B cell (primary cell): ENCODE results near the gene ELMO1. TPM values are rescaled to one million over a fixed set of nuclear protein-coding genes. Genes with fewer than 3 reads are reported as not detected.

ENCODE experiments used
- ATAC-seq: fragments of 200-7000 bp; cut with Tn5 transposase; one replicate; pipeline ENCODE4 v1.10.0; 2021; ENCODE audit warnings: low read depth, mild to moderate bottlenecking, moderate number of reproducible peaks, moderate library complexity
- CTCF ChIA-PET: fragments of 350-600 bp; sonication (Branson Sonifier 250); formaldehyde crosslinking; loops from one replicate; lab custom pipeline; 2021; ENCODE audit warnings: antibody characterized with exemption, inconsistent platforms; lab: Charles Lee
- POLR2A ChIA-PET: fragments of 350-600 bp; sonication (Branson Sonifier 250); formaldehyde crosslinking; loops from one replicate; lab custom pipeline; 2021; ENCODE audit warnings: antibody characterized with exemption; lab: Charles Lee
- DNase-seq: peaks from one replicate; pipeline ENCODE4 v3.0.0; 2013
- H2AFZ ChIP-seq: 2 replicates; pipeline ENCODE4 v1.6.1; 2012; ENCODE audit warnings: mild to moderate bottlenecking, low read depth, low read length; ENCODE audit not compliant: insufficient read depth, poor library complexity, severe bottlenecking
- H3K27ac ChIP-seq, 2 donors: 1 replicate in 1 of 2; 2 replicates in 1 of 2; pipeline ENCODE4 v1.5.1; 2012 to 2013; ENCODE audit warnings: low read length in 2 of 2, mild to moderate bottlenecking in 2 of 2, moderate library complexity in 1 of 2
- H3K27me3 ChIP-seq, 4 experiments: fragments of 200-600 bp in 1 of 4; sonication (generic) in 1 of 4; replicated peaks in 1 of 4; 1 replicate in 2 of 4; 2 replicates in 2 of 4; pipeline versions ENCODE4 v1.6.1 to v1.7.0; 2013 to 2016; ENCODE audit warnings: low read length in 3 of 4, mild to moderate bottlenecking in 2 of 4, mixed read lengths in 1 of 4, moderate library complexity in 1 of 4; ENCODE audit not compliant: insufficient read depth in 4 of 4, control insufficient read depth in 3 of 4; ENCODE audit errors: control extremely low read depth in 1 of 4
- H3K36me3 ChIP-seq, 2 experiments: replicated peaks in 1 of 2; 1 replicate in 1 of 2; 2 replicates in 1 of 2; pipeline versions ENCODE4 v1.6.1 to v1.7.1; 2013; ENCODE audit warnings: low read length in 1 of 2; ENCODE audit not compliant: insufficient read depth in 2 of 2, control insufficient read depth in 1 of 2; ENCODE audit errors: control extremely low read depth in 1 of 2, extremely low read depth in 1 of 2
- H3K4me1 ChIP-seq, 2 donors: fragments of 200-600 bp in 1 of 2; sonication (generic) in 1 of 2; 1 replicate in 1 of 2; 2 replicates in 1 of 2; pipeline versions ENCODE4 v1.5.1 to v1.6.1; 2013 to 2017; ENCODE audit warnings: low read length in 2 of 2; ENCODE audit not compliant: control insufficient read depth in 2 of 2, insufficient read depth in 2 of 2
- H3K4me2 ChIP-seq: replicated peaks from 2 replicates; pipeline ENCODE3; 2012; ENCODE audit warnings: mild to moderate bottlenecking, low read depth, low read length; ENCODE audit not compliant: poor library complexity, severe bottlenecking
- H3K4me3 ChIP-seq, 5 experiments: fragments of 200-600 bp in 1 of 5; sonication (generic) in 1 of 5; 1 replicate in 3 of 5; 2 replicates in 2 of 5; pipeline versions ENCODE4 v1.5.1 to v1.7.0; 2011 to 2016; ENCODE audit warnings: low read length in 4 of 5, mild to moderate bottlenecking in 4 of 5, low read depth in 2 of 5, control low read depth in 1 of 5, moderate library complexity in 1 of 5; ENCODE audit not compliant: insufficient read depth in 1 of 5; ENCODE audit errors: control extremely low read depth in 1 of 5, extremely low read depth in 1 of 5
- H3K79me2 ChIP-seq: fragments of 200-600 bp; sonication (generic); one replicate; pipeline ENCODE4 v1.6.0; 2016; ENCODE audit warnings: low read length; ENCODE audit not compliant: control insufficient read depth, insufficient read depth
- H3K9ac ChIP-seq: fragments of 200-600 bp; sonication (generic); 2 replicates; pipeline ENCODE4 v1.6.1; 2017; ENCODE audit warnings: mild to moderate bottlenecking, low read length, moderate library complexity
- H3K9me3 ChIP-seq, 3 donors: one replicate each; pipeline versions ENCODE4 v1.6.1 to v1.7.1; 2013; ENCODE audit warnings: low read length in 2 of 3; ENCODE audit not compliant: control insufficient read depth in 2 of 3, insufficient read depth in 1 of 3; ENCODE audit errors: control extremely low read depth in 1 of 3
- H4K20me1 ChIP-seq: 2 replicates; pipeline ENCODE4 v1.6.0; 2012; ENCODE audit warnings: mild to moderate bottlenecking, low read length; ENCODE audit not compliant: insufficient read depth, control insufficient read depth, poor library complexity, severe bottlenecking
- H3K27ac Mint-ChIP-seq: one replicate; pipeline ENCODE4 v1.8.0; 2021; ENCODE audit warnings: mixed read lengths
- H3K27me3 Mint-ChIP-seq: one replicate; pipeline ENCODE4 v1.8.0; 2021; ENCODE audit warnings: mixed read lengths
- H3K4me1 Mint-ChIP-seq: one replicate; pipeline ENCODE4 v1.8.0; 2021; ENCODE audit warnings: mixed read lengths
- H3K4me3 Mint-ChIP-seq: one replicate; pipeline ENCODE4 v1.8.0; 2021; ENCODE audit warnings: mixed read lengths
- H3K9me3 Mint-ChIP-seq: one replicate; pipeline ENCODE4 v1.8.0; 2022; ENCODE audit warnings: mixed read lengths; ENCODE audit not compliant: insufficient read depth
- CTCF ChIP-seq: fragments of 200-600 bp; IDR thresholded peaks from one replicate; pipeline ENCODE4 v1.8.0; 2022; ENCODE audit warnings: antibody characterized with exemption, mild to moderate bottlenecking
- EZH2 ChIP-seq: IDR thresholded peaks from 2 replicates; pipeline ENCODE4 v1.6.1; 2012; ENCODE audit warnings: borderline replicate concordance, low read depth, mild to moderate bottlenecking, moderate library complexity, low read length; ENCODE audit not compliant: insufficient read depth, poor library complexity, severe bottlenecking
- WGBS: methylation state at CpG from one replicate; pipeline ENCODE4 v1.1.5; 2013; ENCODE audit warnings: missing lambda C conversion rate; ENCODE audit not compliant: insufficient coverage; 5-methylcytosine and 5-hydroxymethylcytosine counted together
- intact Hi-C: fragments of 100-400 bp; cut with micrococcal nuclease; formaldehyde crosslinking; loops from one replicate; pipeline ENCODE4 v1.10.0; 2022
- polyA plus RNA-seq: library from polyadenylated mRNA; depleted of rRNA; stranded (reverse); fragments of >200 nt; gene quantifications from 2 replicates; pipeline ENCODE4 v1.2.3, GENCODE V29; 2012
- total RNA-seq, 2 donors: library from RNA; stranded (reverse); fragments of 120-200 nt in 1 of 2; gene quantifications; 1 replicate in 1 of 2; 2 replicates in 1 of 2; pipeline versions ENCODE4 v1.2.3 to v1.2.4, GENCODE V29; 2013 to 2022

Gene ELMO1
- total and polyA plus RNA-seq, 2 donors (not counting 1 experiment from before 2014, with no cell fraction given), result 44.7 to 177 TPM

GRCh38 chr7:37216156-37216852 is 232.4 kb downstream of the ELMO1 start:
- ChIA-PET POLR2A (no interaction called here), CTCF (interaction anchor here (1.3 kb wide), 1 partner anchor 137 kb away, joined by 4 read pairs; no protein-coding TSS in a partner anchor)
- H3K4me1 ChIP-seq, result no peaks in the 10 kb centered on the region
- H3K4me3 ChIP-seq, result no peak overlapping the region
- H3K9me3 ChIP-seq, result no peaks in the 10 kb centered on the region
- Mint-ChIP-seq H3K27me3 (no peaks in the 10 kb centered on the region), H3K9me3 (no peaks in the 10 kb centered on the region), H3K4me1 (no peaks in the 10 kb centered on the region), H3K4me3 (no peak overlapping the region), H3K27ac (no peak overlapping the region)
- no peaks in the 10 kb centered on the region for H3K79me2 ChIP-seq
- H4K20me1 ChIP-seq, result no peaks in the 10 kb centered on the region
- H3K27me3 ChIP-seq, result no peaks in the 10 kb centered on the region
- no peak for DNase-seq
- 82% methylated on average over 7 of the region's 10 CpGs for WGBS
- H3K4me2 ChIP-seq, result no peak overlapping the region
- no peak overlapping the region for H3K9ac ChIP-seq
- no peak overlapping the region for H3K27ac ChIP-seq
- ATAC-seq, result no peak
- intact Hi-C loops, result no loop called here
- no peak overlapping the region for H2AFZ ChIP-seq
- no peak for TF ChIP-seq CTCF
- H3K36me3 ChIP-seq, result peaks cover 14 to 75% of the 10 kb centered on the region in 2 experiments

GRCh38 chr7:37215290-37215923 is 233.3 kb downstream of the ELMO1 start:
- H3K9me3 Mint-ChIP-seq, result no peaks in the 10 kb centered on the region
- Histone ChIP-seq H3K79me2 (no peaks in the 10 kb centered on the region), H3K9ac (no peak overlapping the region), H3K4me2 (no peak overlapping the region), H3K27ac (no peak overlapping the region), H4K20me1 (no peaks in the 10 kb centered on the region), H3K36me3 (peaks cover 14 to 76% of the 10 kb centered on the region in 2 experiments), H3K4me3 (no peak overlapping the region), H3K9me3 (no peaks in the 10 kb centered on the region), H2AFZ (no peak overlapping the region), H3K27me3 (no peaks in the 10 kb centered on the region), H3K4me1 (no peaks in the 10 kb centered on the region)
- CTCF ChIA-PET, result interaction anchor here (1.3 to 9.3 kb wide), 3 partner anchors 16 to 138 kb away, joined by 4 to 71 read pairs (median 4); no protein-coding TSS in a partner anchor
- WGBS, result 44% methylated on average over 3 of the region's 3 CpGs
- intact Hi-C loops, result no loop called here
- no peak overlapping the region for H3K27ac Mint-ChIP-seq
- no peaks in the 10 kb centered on the region for H3K4me1 Mint-ChIP-seq
- no peak overlapping the region for H3K4me3 Mint-ChIP-seq
- POLR2A ChIA-PET, result no interaction called here
- ATAC-seq (no peak), DNase-seq (no peak)
- no peaks in the 10 kb centered on the region for H3K27me3 Mint-ChIP-seq
- TF ChIP-seq EZH2 (no peak), CTCF (no peak)
